HepG2 (cell line): ENCODE measurements around the gene ZNF764. TPM values are rescaled to one million over a fixed set of nuclear protein-coding genes. Genes with fewer than 3 reads are reported as not detected.

ENCODE experiments used
- AFF4 ChIP-seq: sonication (generic); formaldehyde crosslinking; IDR thresholded peaks from 2 replicates; pipeline ENCODE4 v1.4.0; 2020; ENCODE audit warnings: missing genetic modification reagents
- ATF7 ChIP-seq, 2 experiments: fragments of 450-650 bp in 1 of 2; sonication (generic) in 1 of 2; formaldehyde crosslinking in 1 of 2; IDR thresholded peaks; 2 replicates each; pipeline versions ENCODE4 v1.4.0 to v1.6.1; 2016 to 2020; ENCODE audit warnings: antibody characterized with exemption in 1 of 2, mild to moderate bottlenecking in 1 of 2, missing genetic modification reagents in 1 of 2
- BORCS8-MEF2B ChIP-seq: sonication (generic); formaldehyde crosslinking; IDR thresholded peaks from 2 replicates; pipeline ENCODE4 v1.8.0; 2022; ENCODE audit warnings: mild to moderate bottlenecking, missing genetic modification reagents
- ETV6 ChIP-seq: sonication (generic); formaldehyde crosslinking; conservative IDR thresholded peaks from 2 replicates; pipeline ENCODE4 v1.4.0; 2020; ENCODE audit warnings: missing genetic modification reagents
- GATA4 ChIP-seq: sonication (generic); IDR thresholded peaks from 2 replicates; pipeline ENCODE4 v1.6.1; 2016; ENCODE audit warnings: antibody characterized with exemption, low read depth, borderline replicate concordance
- MAFG ChIP-seq: sonication (generic); formaldehyde crosslinking; IDR thresholded peaks from 2 replicates; pipeline ENCODE4 v1.5.1; 2020; ENCODE audit warnings: mild to moderate bottlenecking, missing genetic modification reagents
- MAFK ChIP-seq, 2 experiments: IDR thresholded peaks in 1 of 2; conservative IDR thresholded peaks in 1 of 2; 2 replicates each; pipeline ENCODE4 v1.6.1; 2011; ENCODE audit warnings: improper control_type of control experiment in 2 of 2, low read length in 2 of 2
- MIXL1 ChIP-seq: IDR thresholded peaks from 2 replicates; pipeline ENCODE4 v1.6.1; 2016
- POGK ChIP-seq: sonication (generic); formaldehyde crosslinking; conservative IDR thresholded peaks from 2 replicates; pipeline ENCODE4 v1.8.0; 2022; ENCODE audit warnings: mild to moderate bottlenecking, moderate library complexity, missing genetic modification reagents
- RXRB ChIP-seq: IDR thresholded peaks from 2 replicates; pipeline ENCODE4 v1.6.1; 2016; ENCODE audit warnings: borderline replicate concordance, missing genetic modification reagents, missing compliant biosample characterization
- ZBTB14 ChIP-seq: sonication (generic); formaldehyde crosslinking; IDR thresholded peaks from 2 replicates; pipeline ENCODE4 v1.4.0; 2020; ENCODE audit warnings: missing genetic modification reagents
- ZNF782 ChIP-seq: sonication (generic); formaldehyde crosslinking; IDR thresholded peaks from 2 replicates; pipeline ENCODE4 v1.4.0; 2020; ENCODE audit warnings: missing genetic modification reagents, mild to moderate bottlenecking, borderline replicate concordance
- polyA plus RNA-seq, 8 experiments: library from polyadenylated mRNA; depleted of rRNA in 3 of 8; stranded (reverse) in 7 of 8; unstranded in 1 of 8; fragments of >200 nt; fragmentation: Illumina TruSeq in 4 of 8; extraction: Trizol in 4 of 8; gene quantifications; 2 replicates each; pipeline versions ENCODE4 v1.2.1 to v1.2.3, GENCODE V29; 2011 to 2016; ENCODE audit warnings: low read depth in 4 of 8, missing spikeins in 1 of 8, mixed read lengths in 1 of 8; ENCODE audit not compliant: insufficient read depth in 1 of 8
- total RNA-seq, 5 experiments: library from RNA; depleted of rRNA; stranded (reverse); fragments of >200 nt; fragmentation: Illumina TruSeq; extraction: Trizol; gene quantifications; 2 replicates each; pipeline ENCODE4 v1.2.3, GENCODE V29; 2016; ENCODE audit warnings: low read depth in 1 of 5

The ZNF764 gene
- total and polyA plus RNA-seq, 2 of the 13 experiments (the other 11 are each of a cell fraction or from before 2014, with no cell fraction given): 4.1 to 9.1 TPM

GRCh38 chr16:30521873-30522641 is 36.1 kb downstream of the ZNF764 start (continued):
- no peak for TF ChIP-seq AFF4 (CRISPR knock-in tag)
- TF ChIP-seq BORCS8-MEF2B (CRISPR knock-in tag): peak; percentile 90
- no peak for TF ChIP-seq MAFK (conservative IDR thresholded peaks at IDR 0.05 in 1 of 2, IDR thresholded peaks at IDR 0.05 in 1 of 2; ENCODE audit: low read length in 2 of 2)
- TF ChIP-seq RXRB (CRISPR knock-in tag): no peak; the same call in 1 of the 2 replicates
- no peak for TF ChIP-seq MAFG
- no peak for TF ChIP-seq GATA4
- 0 out of 2 replicates have a peak, but pooled peaks have one; percentile 57 for TF ChIP-seq MIXL1 (CRISPR knock-in tag)
- no peak for TF ChIP-seq ETV6 (CRISPR knock-in tag)
- TF ChIP-seq ATF7 (IDR thresholded peaks at IDR 0.05): peak; percentile 60
- TF ChIP-seq ATF7 (CRISPR knock-in tag; IDR thresholded peaks at IDR 0.05): no peak
- 0 out of 2 replicates have a peak, but pooled peaks have one; percentile 40 for TF ChIP-seq POGK (CRISPR knock-in tag)
- no peak for TF ChIP-seq ZBTB14 (CRISPR knock-in tag)
- peak; percentile 76; the same call in 1 of the 2 replicates for TF ChIP-seq ZNF782
